ENCODE data around the gene SLC6A9.

The SLC6A9 gene

GRCh38 chr1:44062656-44063179, 31.5 kb upstream of the SLC6A9 start:
- H3K4me3 ChIP-seq (ENCODE audit: low read depth, low read length) = no peak overlapping the region
- TF ChIP-seq CTCF (IDR thresholded peaks at IDR 0.05; ENCODE audit: insufficient read depth, low read length, missing control alignments) = no peak
- DNase-seq (ENCODE audit: low read depth, low spot score) = no peak
- ChIA-PET CTCF (interaction anchor here (1.2 to 2.4 kb wide), 2 partner anchors 13 to 15 kb away, joined by 3 to 9 read pairs; no protein-coding TSS in a partner anchor), POLR2A (no interaction called here)

- TF ChIP-seq CTCF (IDR thresholded peaks at IDR 0.05; ENCODE audit: insufficient read depth, low read length, missing control alignments) = no peak
- CTCF ChIA-PET = no interaction called here
- POLR2A ChIA-PET = no interaction called here
- no peak overlapping the region for H3K4me3 ChIP-seq (ENCODE audit: low read depth, low read length)
- no peak for DNase-seq (ENCODE audit: low read depth, low spot score)
Observed at GRCh38 chr1:44061857-44062256, 30.6 kb upstream of the SLC6A9 start.

- CTCF ChIA-PET = interaction anchor here (1.5 kb wide), 1 partner anchor 12 kb away, joined by 5 read pairs; no protein-coding TSS in a partner anchor
- POLR2A ChIA-PET = no interaction called here
- no peak for DNase-seq (ENCODE audit: low read depth, low spot score)
Observed at GRCh38 chr1:44060830-44061267, 29.6 kb upstream of the SLC6A9 start.

GRCh38 chr1:44059664-44060355, 28.5 kb upstream of the SLC6A9 start:
- no peak for DNase-seq (ENCODE audit: low read depth, low spot score)
- no peak for TF ChIP-seq CTCF (IDR thresholded peaks at IDR 0.05; ENCODE audit: insufficient read depth, low read length, missing control alignments)
- POLR2A ChIA-PET = no interaction called here
- no peak overlapping the region for H3K4me3 ChIP-seq (ENCODE audit: low read depth, low read length)
- CTCF ChIA-PET = interaction anchor here (1.5 kb wide), 1 partner anchor 11 kb away, joined by 5 read pairs; no protein-coding TSS in a partner anchor

More at GRCh38 chr1:44060830-44061267, 29.6 kb upstream of the SLC6A9 start:
- no peak for TF ChIP-seq CTCF (IDR thresholded peaks at IDR 0.05; ENCODE audit: insufficient read depth, low read length, missing control alignments)
- no peak overlapping the region for H3K4me3 ChIP-seq (ENCODE audit: low read depth, low read length)

GRCh38 chr1:44059212-44059611, 27.9 kb upstream of the SLC6A9 start:
- no peak for DNase-seq (ENCODE audit: low read depth, low spot score)
- no peak overlapping the region for H3K4me3 ChIP-seq (ENCODE audit: low read depth, low read length)
- TF ChIP-seq CTCF (IDR thresholded peaks at IDR 0.05; ENCODE audit: insufficient read depth, low read length, missing control alignments) = no peak
- ChIA-PET CTCF (no interaction called here), POLR2A (no interaction called here)

GRCh38 chr1:44057293-44057692, 26.0 kb upstream of the SLC6A9 start:
- TF ChIP-seq CTCF (IDR thresholded peaks at IDR 0.05; ENCODE audit: insufficient read depth, low read length, missing control alignments) = no peak

More at GRCh38 chr1:44057293-44057692, 26.0 kb upstream of the SLC6A9 start:
- no peak overlapping the region for H3K4me3 ChIP-seq (ENCODE audit: low read depth, low read length)
- ChIA-PET CTCF (interaction anchor here (1.1 to 2.8 kb wide), 7 partner anchors 9 to 595 kb away, joined by 3 to 16 read pairs (median 3); no protein-coding TSS in a partner anchor), POLR2A (no interaction called here)
- DNase-seq (ENCODE audit: low read depth, low spot score) = no peak
